GM12878 (cell line): ENCODE data around the gene KLK13. TPM values are rescaled to one million over a fixed set of nuclear protein-coding genes. Genes with fewer than 3 reads are reported as not detected.

Experiments
- ATAC-seq: fragments of 200-7000 bp; cut with Tn5 transposase; 3 replicates; pipeline ENCODE4 v1.9.1; 2020; ENCODE audit warnings: mild to moderate bottlenecking, moderate library complexity
- BruUV-seq: library from RNA; stranded (reverse); fragments of 400-500 nt; replicated peaks from 2 replicates; lab custom pipeline; 2021; lab: Mats Ljungman, UMichigan
- CTCF ChIA-PET: fragments of 300-600 bp; sonication (Branson Sonifier 250); formaldehyde crosslinking; extraction: SDS; loops from one replicate; lab custom pipeline; 2021; ENCODE audit warnings: inconsistent platforms; lab: Yijun Ruan, JAX
- POLR2A ChIA-PET: fragments of 350-600 bp; formaldehyde crosslinking; extraction: SDS; loops from one replicate; lab custom pipeline; 2021; ENCODE audit warnings: inconsistent platforms; lab: Charles Lee
- RAD21 ChIA-PET: fragments of 300-600 bp; sonication (Branson Sonifier 250); formaldehyde crosslinking; loops from one replicate; lab custom pipeline; 2023; ENCODE audit warnings: antibody characterized with exemption; ENCODE audit not compliant: unreplicated experiment; lab: Charles Lee
- SMC1A ChIA-PET: fragments of 300-600 bp; sonication (Branson Sonifier 250); formaldehyde crosslinking; loops from one replicate; lab custom pipeline; 2023; ENCODE audit not compliant: unreplicated experiment, uncharacterized antibody; lab: Charles Lee
- DNase-seq: peaks from one replicate; pipeline ENCODE4 v3.0.0-alpha.2; 2011; ENCODE audit warnings: low read depth, low spot score
- FAIRE-seq: peaks from 3 replicates; lab custom pipeline; 2011; peaks lifted over from hg19 to GRCh38; lab: Jason Lieb, UNC
- H2AFZ ChIP-seq: 2 replicates; pipeline ENCODE4 v1.6.0; 2011; ENCODE audit warnings: low read depth, low read length, control low read depth; ENCODE audit not compliant: control insufficient read depth
- H3K27ac ChIP-seq: 2 replicates; pipeline ENCODE4 v1.5.1; 2011; ENCODE audit warnings: control low read depth; ENCODE audit not compliant: control insufficient read depth, insufficient read depth
- H3K27me3 ChIP-seq, 2 experiments: replicated peaks in 1 of 2; 2 replicates each; pipeline versions ENCODE4 v1.6.0 to v1.6.1; 2011; ENCODE audit warnings: low read length in 1 of 2; ENCODE audit not compliant: control insufficient read depth in 2 of 2, insufficient read depth in 2 of 2
- H3K36me3 ChIP-seq, 2 experiments: 2 replicates each; pipeline ENCODE4 v1.5.1; 2011; ENCODE audit warnings: low read length in 1 of 2; ENCODE audit not compliant: control insufficient read depth in 2 of 2, insufficient read depth in 2 of 2
- H3K4me1 ChIP-seq: 2 replicates; pipeline ENCODE4 v1.6.1; 2011; ENCODE audit warnings: mild to moderate bottlenecking, low read length, moderate library complexity, mixed read lengths; ENCODE audit not compliant: control insufficient read depth, insufficient read depth
- H3K4me2 ChIP-seq: 2 replicates; pipeline ENCODE4 v1.6.0; 2011; ENCODE audit warnings: control low read depth; ENCODE audit not compliant: control insufficient read depth, insufficient read depth
- H3K4me3 ChIP-seq: fragments of 200-600 bp; sonication (generic); 2 replicates; pipeline ENCODE4 v1.5.1; 2016
- H3K79me2 ChIP-seq: 2 replicates; pipeline ENCODE4 v1.6.0; 2011; ENCODE audit warnings: low read length; ENCODE audit not compliant: control insufficient read depth, insufficient read depth
- H3K9ac ChIP-seq: 2 replicates; pipeline ENCODE4 v1.8.0; 2011; ENCODE audit warnings: low read length, control low read depth, mixed read lengths; ENCODE audit not compliant: control insufficient read depth, insufficient read depth
- H3K9me3 ChIP-seq: replicated peaks from 3 replicates; pipeline ENCODE4 v1.5.1; 2011; ENCODE audit warnings: mild to moderate bottlenecking, low read length; ENCODE audit not compliant: control insufficient read depth, insufficient read depth
- H4K20me1 ChIP-seq: 2 replicates; pipeline ENCODE4 v1.6.0; 2011; ENCODE audit not compliant: control insufficient read depth, insufficient read depth
- ATF2 ChIP-seq: IDR thresholded peaks from 2 replicates; pipeline ENCODE4 v1.6.1; 2012; ENCODE audit warnings: low read length, inconsistent platforms
- BCL11A ChIP-seq: IDR thresholded peaks from 2 replicates; pipeline ENCODE4 v1.6.1; 2011; ENCODE audit warnings: low read depth, low read length
- HDAC2 ChIP-seq: fragments of 200-600 bp; sonication (generic); IDR thresholded peaks from 2 replicates; pipeline ENCODE4 v1.6.1; 2017
- PKNOX1 ChIP-seq: fragments of 450-650 bp; IDR thresholded peaks from 2 replicates; pipeline ENCODE4 v1.6.1; 2016; ENCODE audit warnings: mild to moderate bottlenecking
- REST ChIP-seq: IDR thresholded peaks from 2 replicates; pipeline ENCODE4 v1.6.1; 2012; ENCODE audit warnings: mild to moderate bottlenecking, low read depth, low read length
- YY1 ChIP-seq: IDR thresholded peaks from 2 replicates; pipeline ENCODE4 v1.6.1; 2011; ENCODE audit warnings: low read depth, mild to moderate bottlenecking, low read length
- ZBTB33 ChIP-seq: fragments of 450-650 bp; IDR thresholded peaks from 2 replicates; pipeline ENCODE4 v1.6.1; 2017; ENCODE audit warnings: mild to moderate bottlenecking
- WGBS: methylation state at CpG from one replicate; pipeline ENCODE4 v1.1.6; 2016; ENCODE audit warnings: low lambda C conversion rate; ENCODE audit not compliant: insufficient replicate concordance, insufficient coverage; ENCODE audit errors: missing lambda C conversion rate; 5-methylcytosine and 5-hydroxymethylcytosine counted together
- in situ Hi-C: fragments of 300-500 bp; cut with MboI; formaldehyde crosslinking; loops from 9 replicates; pipeline ENCODE4 v1.14.3; 2018; ENCODE audit warnings: mixed read lengths
- intact Hi-C: fragments of 100-400 bp; cut with micrococcal nuclease; formaldehyde crosslinking; loops from one replicate; pipeline ENCODE4 v1.14.2; 2022; ENCODE audit not compliant: unreplicated experiment
- polyA plus RNA-seq, 11 experiments: library from polyadenylated mRNA; depleted of rRNA in 4 of 11; unstranded in 6 of 11; stranded (reverse) in 5 of 11; fragments of >200 nt; fragmentation: Nextera tagmentation in 4 of 11; fragmentation: Illumina TruSeq in 1 of 11; extraction: Ambion mirVana in 4 of 11; extraction: Trizol in 1 of 11; gene quantifications; 1 replicate in 1 of 11; 2 replicates in 10 of 11; pipeline versions ENCODE4 v1.2.1 to v1.2.3, GENCODE V29; 2011 to 2016; ENCODE audit warnings: inconsistent platforms in 2 of 11, missing spikeins in 2 of 11, low read depth in 1 of 11
- total RNA-seq, 4 experiments: library from RNA; depleted of rRNA in 3 of 4; stranded (reverse); fragments of >200 nt in 3 of 4; fragmentation: Illumina TruSeq in 1 of 4; extraction: Trizol in 1 of 4; gene quantifications; 2 replicates each; pipeline versions ENCODE4 v1.2.1 to v1.2.3, GENCODE V29; 2013 to 2021

Gene KLK13
- total and polyA plus RNA-seq, 10 of the 15 experiments (the other 5 are each of a cell fraction or from before 2014, with no cell fraction given): not detected

DNA sequence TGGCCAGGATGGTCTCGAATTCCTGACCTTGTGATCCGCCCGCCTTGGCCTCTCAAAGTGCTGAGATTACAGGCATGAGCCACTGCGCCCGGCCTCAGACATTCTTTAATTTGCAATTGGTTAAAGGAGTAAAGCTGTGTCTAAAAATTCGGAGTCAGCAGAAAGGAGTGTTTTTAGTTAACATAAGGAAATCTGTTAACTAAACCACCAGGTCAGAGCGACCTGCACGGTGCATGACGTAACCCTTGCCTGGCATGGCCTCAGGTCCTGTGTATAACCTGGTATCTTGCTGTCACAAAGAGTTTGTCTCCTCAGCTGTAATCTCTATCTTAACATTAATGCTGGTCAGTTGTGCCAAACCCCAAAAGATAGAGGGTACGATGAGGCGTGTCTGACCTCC, 20.6 kb downstream of the KLK13 start:
- no peak overlapping the region for H2AFZ ChIP-seq
- POLR2A ChIA-PET: no interaction called here
- no peak for FAIRE-seq
- intact Hi-C loops (no loop called here), in situ Hi-C loops (no loop called here)
- BruUV-seq: no TSS peak
- H3K4me3 ChIP-seq: no peak overlapping the region
- SMC1A ChIA-PET: no interaction called here
- RAD21 ChIA-PET: no interaction called here
- no peaks in the 10 kb centered on the region for H3K79me2 ChIP-seq
- H3K4me1 ChIP-seq: no peaks in the 10 kb centered on the region
- CTCF ChIA-PET: no interaction called here
- no peaks in the 10 kb centered on the region for H4K20me1 ChIP-seq
- H3K9ac ChIP-seq: no peak overlapping the region
- H3K36me3 ChIP-seq: no peaks in the 10 kb centered on the region
- WGBS: 69% methylated on average over 11 of the region's 11 CpGs
- ATAC-seq: no peak
- no peak overlapping the region for H3K4me2 ChIP-seq
- H3K27ac ChIP-seq: no peak overlapping the region
- no peaks in the 10 kb centered on the region for H3K27me3 ChIP-seq
- DNase-seq: no peak
- TF ChIP-seq HDAC2 (no peak), YY1 (no peak), REST (no peak), BCL11A (no peak), ATF2 (no peak), PKNOX1 (no peak), ZBTB33 (no peak)
- no peaks in the 10 kb centered on the region for H3K9me3 ChIP-seq
